Activated CD8-positive, alpha-beta memory T cell treated with anti-CD3 and anti-CD28 coated beads, Interleukin-2, amount 50 U/mL, for 24 hours (primary cell): ENCODE data around the gene ARL15.

Experiments used
- DNase-seq: peaks from one replicate; pipeline ENCODE4 v3.0.0-alpha.2; 2020; ENCODE audit errors: extremely low read depth

The ARL15 gene

DNA sequence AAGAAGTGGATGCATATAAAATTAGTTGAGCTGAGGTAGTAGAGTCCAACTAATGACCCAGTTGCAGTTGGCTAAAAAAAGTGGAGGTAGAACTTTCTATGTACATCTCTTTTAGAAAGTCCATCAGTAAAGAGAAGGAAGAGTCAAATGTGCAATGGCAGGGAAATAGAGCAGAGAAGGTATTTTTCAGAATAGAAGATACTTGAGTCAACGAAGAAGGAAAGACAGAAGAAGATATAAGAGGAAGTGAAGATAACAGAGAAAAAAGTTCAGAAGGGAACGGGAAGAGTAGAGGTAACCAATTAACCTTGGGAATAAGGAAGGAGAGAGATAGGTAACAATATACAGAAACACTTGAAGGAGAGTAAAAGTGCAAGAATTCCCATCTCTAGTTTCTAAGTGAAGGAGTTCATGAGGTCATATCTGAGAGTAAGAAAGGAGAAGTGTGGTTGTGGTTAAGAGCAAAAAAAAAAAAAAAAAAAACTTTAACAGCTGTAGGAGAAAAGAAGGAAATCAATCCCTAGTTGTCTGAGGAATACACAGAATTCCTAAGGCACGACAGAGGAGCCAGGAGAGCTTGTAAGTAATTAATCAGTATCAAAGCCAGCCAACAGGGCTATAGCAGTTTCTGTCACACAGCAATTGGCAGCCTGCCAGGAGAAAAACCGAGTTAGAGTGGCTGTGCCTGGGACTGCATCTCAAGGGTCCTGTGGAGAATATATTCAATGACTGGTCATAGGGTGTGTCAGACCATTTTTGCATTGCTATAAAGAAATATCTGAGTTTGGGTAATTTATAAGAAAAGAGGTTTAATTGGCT lies 61.0 kb downstream of the ARL15 start:
- no peak for DNase-seq

DNA sequence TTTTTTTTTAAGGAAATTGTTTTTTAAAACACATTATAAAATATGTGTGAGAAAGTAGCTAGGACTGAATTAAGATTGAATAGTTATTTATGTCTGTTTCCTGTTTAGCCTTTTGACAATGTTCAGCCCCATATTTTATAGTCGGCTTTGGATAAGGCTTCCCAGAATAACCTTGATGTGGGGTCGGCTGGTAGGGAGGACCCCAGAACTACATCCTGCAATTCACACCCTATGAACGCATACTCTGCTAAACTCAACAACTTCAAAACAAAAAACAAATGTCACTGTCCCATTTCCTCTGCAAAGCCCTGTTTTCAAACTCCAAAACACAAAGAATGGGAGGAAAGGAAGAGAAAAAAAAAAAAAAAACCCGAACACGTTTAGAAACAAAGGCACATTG lies 63.1 kb downstream of the ARL15 start:
- DNase-seq: no peak

DNA sequence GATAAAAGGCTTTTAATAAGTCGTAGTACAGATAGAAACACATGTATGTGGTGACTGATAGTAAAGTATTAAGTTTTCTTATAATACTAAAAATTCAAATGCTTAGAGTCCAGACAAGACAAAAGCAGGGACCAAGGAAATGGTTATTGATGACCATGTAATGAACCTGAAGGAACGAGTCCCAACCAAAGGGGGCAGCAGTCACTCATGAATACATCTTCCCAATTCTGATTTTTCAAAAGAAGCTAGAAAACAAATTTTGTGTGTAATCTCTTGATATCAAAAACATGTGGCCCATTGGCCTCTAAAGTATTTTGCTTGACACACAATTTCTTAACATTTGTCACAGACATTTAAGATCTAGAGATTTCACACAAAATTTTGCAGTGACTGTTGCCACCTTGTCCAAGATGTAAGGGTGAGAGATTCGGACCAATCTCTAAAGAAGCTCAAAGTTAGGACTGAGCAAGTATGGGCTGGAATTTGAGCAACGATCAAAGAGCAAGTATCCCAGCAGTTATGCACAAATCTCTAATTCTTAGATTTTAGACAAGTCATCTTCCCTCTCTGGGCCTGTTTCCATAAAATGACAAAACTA lies 66.8 kb downstream of the ARL15 start:
- DNase-seq: no peak

DNA sequence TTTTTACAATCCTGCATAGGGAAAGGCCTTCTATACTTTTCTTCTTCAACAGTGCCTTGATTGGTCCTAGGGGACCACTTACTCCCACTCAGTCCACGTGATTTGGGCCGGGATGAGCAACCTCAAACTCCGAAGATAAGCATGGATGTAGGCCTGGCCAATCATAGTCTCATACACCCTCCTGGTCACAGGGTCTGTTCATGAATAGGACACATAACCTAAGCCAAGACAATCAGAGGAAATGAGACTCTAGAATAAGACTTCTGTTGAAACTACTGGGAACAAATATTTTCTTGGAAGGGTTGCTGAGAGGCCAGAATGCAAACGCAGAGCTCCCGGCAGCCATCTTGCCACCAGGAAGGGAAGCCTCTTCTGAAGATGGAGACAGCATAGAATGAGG lies 68.1 kb downstream of the ARL15 start:
- no peak for DNase-seq

DNA sequence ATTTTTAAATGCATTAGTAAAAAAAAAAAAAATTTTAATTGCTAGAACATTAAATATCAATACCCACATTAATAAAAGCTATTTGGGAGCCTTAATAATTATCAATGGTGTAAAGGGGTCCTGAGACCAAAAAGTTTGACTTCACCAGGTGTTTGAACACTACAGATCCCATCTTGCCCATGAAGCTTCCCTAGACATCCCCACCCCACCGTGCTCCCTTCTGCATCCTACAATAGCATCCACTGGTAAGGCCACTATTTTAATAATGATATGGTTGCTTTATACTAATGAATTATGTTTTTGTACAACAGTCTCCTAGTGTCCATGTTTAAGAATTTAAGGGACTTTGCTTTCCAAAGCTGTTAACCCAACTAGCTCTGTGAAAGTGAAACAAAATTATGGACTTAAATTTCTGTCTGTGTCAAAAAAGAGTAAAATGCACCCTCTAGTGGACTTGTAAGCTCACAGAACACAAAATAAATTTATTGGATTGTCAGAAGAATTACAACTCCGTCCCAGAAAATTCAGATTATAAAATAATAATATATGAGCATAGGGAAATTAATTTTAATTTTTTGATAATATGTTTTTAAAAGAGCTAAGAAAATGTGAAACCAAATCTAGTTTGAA lies 76.0 kb downstream of the ARL15 start:
- no peak for DNase-seq

DNA sequence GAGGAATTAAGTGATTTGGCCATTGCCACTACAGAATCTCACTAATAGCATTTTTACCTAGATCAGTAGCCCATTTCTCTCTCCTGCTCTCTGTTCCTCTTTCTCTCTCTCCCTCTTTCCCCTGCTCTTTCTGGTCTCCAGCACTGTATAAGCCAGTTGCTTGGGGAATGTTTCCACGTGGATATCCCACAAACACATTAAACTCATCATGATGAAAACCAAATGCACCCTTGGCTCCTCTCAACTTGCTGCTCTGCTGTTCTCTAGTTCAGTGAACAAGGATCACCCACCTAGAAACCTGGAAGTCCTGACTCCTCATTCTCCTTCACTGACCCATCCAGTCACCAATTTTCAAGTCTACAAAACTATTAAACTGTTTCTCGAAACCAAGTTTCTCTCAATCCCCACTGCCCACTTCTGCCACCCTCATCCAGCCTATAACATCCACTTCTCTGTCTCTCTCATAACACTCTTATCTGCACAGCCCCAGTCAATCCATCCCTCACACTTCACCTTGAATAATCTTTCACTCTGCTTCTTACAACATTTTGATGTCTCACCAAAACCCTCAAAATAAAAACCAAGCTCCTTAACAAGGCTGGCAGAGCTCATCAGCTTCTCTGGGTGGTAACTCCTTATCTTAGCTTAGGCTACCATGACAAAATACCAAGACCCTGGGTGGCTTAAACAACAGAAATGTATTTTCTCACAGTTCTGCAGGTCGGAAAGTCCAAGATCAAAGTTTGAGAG lies 79.3 kb downstream of the ARL15 start:
- no peak for DNase-seq

DNA sequence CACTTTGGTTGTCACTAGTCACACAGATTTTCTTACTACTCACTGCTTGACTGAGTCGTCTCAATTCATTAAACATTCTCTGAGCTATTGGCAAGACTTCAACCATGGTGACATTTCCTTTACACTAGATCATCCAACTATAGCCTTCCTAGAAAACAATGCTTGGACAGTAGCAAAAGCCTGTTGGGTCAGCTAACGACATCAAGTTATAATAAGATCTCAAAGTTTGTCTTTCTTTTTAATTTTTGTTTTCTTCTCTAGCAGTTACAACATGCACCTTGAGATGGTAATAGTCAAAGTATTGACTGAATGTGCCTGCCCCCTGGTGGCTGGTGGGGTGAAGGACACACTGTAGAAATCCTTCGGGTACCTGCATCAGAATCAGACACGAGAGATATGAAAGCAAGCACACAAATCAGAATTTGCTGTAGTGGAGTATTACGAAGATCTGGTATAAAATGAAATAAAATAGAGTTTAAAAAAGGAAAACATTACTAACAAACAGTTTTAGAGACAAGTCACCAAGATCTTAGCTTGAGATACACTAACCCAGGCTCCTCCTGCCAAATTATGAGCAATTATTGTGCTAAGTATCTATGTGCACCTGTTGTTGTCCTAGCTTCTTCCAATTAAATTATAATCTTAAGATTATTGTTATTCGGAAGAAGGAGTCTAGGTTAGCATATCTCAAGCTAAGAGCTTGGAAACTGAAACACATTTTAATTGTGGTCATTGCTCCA lies 81.2 kb downstream of the ARL15 start:
- DNase-seq: peak; percentile 45

DNA sequence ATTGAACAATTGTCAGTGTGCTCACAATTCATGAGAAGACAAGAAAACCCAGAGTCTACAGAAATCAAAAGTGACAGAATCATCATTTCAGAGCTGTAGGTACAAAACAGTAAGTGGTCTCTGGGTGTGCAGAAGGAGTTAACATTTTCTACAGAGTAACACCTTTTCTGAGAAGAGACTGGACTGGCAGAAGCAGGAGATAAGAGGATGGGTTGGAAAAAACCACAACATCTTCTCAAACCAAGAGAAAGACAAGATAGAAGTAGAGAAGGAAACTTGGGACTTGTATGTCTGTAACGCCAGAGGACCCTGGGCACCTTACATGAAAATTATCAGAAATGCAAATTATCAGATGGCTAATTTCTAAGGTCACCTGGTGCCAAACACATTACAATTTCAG lies 82.6 kb downstream of the ARL15 start:
- no peak for DNase-seq

DNA sequence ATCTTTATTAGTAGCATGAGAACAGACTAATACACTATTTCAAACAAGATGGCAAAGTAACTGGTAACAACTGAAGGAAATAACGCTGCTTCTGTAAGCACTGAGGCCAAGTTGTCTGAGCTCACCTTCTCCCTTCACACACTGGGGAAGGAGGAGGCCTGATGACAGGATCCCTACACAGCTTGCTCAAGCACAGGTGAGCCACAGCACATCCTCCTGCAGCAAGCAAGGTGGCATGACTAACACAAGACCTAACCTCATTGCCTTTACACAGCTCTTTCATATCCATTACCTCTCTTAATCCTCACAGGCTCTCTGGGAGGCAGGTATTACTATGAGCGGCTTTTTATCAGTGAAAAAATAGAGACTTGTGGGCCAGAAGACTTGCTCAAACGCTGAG lies 83.3 kb downstream of the ARL15 start:
- no peak for DNase-seq

DNA sequence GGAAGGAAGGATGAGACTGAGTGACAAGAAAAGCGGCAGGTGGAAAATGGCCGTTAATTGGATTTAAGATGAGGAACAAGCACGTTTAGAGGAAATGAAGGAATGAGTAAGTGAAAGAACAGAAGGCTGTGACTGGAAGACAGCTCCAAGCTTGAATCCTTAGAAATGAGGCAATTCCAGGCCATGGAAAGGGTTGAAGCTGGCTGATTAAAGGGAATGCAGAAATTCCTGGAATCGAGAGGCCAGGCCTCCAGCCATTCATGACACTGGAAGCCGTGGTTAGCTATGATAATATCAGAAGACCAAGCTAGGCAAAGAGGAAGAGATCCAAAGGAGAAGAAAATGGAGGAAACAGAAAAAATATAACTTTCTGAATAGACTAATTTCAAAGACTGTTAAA lies 84.2 kb downstream of the ARL15 start:
- DNase-seq: no peak

DNA sequence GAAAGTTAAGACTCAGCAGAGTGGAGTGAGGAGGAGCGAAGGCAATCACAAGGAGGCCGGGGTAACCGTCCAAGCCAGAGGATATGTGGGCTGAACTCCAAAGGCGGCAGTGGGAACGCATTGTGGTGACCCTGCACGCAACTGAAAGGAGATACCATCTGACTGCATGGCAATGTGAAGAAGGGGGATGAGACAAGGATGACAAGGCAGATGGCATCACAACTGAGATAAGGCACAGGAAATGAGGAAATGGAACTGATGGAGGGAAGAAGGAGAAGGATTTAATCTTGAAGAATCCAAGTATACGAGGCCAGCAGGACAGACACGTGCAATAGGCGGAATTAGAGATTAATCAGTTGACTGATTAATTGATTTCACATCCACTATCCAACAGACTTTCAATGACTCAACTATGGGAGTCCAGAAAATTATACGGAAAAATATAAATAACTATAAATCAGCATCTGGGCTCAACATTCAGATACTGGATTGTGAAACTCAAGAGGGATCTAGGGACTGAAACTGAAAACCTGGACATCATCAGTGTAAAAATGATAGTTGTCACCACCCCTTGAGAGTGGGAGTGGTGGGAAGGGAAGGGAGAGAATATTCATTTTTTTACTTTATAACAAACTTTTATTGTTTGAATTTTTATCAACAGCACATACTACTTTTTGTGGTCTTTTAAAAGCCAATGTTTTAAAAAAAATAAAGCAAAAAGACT lies 86.1 kb downstream of the ARL15 start:
- no peak for DNase-seq

DNA sequence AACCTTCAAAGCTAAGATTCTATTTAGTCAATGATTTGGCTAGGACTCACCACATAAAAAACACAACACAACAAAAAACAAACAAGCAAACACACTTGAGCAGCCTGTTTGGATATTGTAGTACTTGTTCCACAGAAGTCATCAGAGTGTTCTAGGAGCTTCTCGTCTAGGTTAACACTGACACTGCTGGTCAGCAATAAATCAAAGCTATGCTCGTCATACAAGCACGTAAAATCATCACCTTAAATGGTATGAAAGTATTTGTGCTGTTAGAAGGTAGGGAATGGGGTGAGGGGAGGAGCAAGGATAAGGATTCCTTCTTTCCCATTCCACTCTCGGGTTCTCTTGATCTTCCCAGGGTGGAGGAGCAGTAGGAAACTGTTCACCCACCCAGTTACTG lies 88.0 kb downstream of the ARL15 start:
- no peak for DNase-seq

DNA sequence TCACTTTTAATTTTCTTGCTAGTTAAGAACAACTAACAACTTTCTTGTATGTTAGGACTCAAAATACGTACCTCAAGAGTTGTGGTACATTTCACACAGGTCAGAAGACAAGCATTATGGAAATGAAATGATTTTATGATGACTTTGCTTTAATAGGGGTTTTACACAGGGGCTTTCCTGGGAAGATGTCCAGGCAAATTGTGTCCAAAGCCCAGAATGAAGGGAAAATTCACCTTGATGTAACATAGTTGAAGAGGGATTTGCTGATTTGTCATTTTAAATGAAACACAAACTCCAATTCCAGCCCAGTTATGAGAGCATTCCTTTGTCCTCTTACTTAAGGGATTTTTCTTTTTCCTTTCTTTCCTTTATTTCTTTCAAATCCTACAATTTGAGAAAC lies 89.2 kb downstream of the ARL15 start:
- no peak for DNase-seq

DNA sequence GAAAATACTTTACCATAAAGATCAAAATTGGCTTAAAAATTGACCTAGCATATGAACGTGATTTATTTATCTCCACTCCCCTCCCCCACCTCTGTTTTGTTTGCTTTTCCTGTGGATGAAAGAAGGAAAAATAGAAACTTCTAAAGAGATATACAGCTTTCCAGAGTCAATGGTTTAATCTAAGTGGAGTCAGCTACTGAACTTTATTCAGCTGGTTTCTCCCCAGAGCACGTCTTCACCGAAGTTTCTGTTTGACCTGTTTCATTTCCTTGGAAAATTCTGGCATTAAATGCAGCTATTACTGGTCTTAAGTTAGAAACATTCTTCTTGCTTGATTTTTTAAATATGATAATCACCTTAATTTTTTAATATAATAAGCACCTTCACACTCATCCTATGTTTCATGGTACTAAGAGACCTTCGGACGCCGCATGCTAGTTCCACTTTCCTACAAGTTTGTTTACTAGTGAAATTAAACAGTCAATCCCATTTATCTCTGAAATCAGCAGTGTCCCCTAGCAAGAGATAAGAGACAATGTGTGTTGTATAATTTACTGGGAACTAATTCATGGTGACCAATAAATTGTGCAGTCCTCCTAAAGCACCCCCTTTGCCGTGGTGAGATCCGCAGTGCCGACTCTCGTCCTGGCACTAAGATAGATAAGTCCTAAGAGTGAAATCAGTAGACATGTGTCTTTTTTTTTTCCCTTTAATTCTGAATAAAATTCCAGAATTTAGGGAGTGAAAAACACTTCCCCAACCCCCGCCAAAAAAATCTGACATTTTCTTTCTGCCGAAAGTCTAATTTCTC lies 89.9 kb downstream of the ARL15 start:
- DNase-seq: no peak

DNA sequence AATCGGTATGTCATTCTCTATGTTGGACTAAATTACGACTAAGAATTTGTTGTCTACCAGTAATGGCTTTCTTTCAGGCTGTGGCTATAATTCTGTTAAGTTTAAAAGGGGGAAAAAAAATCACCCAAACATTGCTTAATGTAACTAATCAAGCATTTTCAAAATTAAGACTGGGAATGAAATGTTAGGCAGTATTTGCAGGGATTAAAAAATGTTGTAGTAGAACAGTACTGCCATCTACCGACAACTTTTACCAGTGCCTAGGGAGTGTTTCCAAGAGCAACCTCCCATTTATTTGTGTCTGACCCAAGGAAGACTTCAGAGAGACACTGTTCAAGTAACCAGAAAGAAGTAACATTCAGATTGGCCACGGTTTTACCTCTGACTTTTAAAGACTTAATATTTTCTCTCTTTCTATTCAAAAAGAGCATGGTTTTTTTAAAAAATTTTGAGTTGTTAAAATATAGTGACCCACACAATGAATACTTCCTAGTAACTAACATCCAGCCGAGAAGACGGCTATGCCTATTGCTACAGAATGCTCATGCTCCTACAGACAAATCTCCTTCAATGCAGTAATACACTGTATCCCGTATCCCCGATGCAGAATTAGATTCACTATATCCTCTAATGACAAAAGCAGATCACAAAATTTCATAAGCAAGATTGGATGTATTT lies 92.4 kb downstream of the ARL15 start:
- DNase-seq: no peak

DNA sequence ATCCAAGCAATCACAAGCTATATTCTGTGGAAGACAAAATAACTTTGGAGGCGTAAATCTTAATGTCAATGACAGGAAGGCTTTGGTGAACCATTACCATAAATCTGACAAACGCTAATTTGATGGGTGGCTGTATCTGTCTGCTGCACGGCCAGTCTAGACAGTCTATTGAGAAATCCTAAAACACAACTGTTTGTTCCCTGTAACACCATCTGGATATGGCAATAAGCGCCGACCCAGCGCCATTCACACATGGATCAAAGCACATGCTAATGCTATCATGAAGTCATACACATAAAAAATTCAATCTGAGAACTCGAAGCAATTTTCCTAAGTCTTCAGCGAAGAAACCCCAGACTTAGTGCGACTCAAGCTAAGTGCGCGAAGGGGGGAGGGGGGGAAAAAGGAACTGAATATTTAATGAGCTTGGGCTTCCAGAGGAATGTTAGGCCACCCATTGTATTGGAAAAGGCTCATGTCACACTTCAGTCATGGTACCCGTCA lies 95.1 kb downstream of the ARL15 start:
- no peak for DNase-seq

DNA sequence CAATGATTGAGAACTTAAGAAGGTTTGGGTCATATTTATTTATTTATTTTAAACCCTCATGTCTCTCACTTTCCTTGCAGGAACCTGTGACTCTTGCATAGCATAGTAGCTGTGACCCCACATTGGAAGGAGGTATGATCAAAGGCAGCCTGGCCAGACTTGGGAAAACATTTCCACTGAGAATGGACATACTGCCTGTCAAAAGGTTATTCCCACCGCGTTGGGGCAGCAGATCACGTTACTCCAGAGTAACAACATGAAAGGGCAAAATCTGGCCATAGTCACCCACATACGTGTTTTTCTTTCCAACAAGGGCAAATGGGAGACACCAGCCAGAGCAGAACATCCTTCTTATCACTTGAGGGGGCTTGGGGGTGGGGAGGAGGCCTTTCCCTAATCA lies 95.7 kb downstream of the ARL15 start:
- DNase-seq: no peak

DNA sequence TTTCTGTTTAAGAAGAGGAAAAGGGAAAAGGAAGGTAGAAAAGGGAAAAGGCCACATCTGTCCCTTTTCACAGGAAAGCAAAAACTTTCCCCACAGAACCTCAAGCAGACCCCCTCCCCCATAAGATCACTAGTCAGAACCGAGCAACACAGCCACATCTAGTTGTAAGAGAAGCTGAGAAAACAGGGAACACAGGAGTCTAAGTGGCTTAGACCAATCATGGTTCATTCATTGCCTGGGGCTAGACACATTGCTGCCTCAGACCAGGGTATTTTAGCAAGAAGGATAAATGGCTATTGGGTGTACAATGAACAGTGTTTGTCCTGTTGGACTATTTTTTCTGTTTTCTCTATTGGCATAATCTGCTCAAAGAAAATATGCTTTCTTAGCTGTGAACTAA lies 98.0 kb downstream of the ARL15 start:
- no peak for DNase-seq

DNA sequence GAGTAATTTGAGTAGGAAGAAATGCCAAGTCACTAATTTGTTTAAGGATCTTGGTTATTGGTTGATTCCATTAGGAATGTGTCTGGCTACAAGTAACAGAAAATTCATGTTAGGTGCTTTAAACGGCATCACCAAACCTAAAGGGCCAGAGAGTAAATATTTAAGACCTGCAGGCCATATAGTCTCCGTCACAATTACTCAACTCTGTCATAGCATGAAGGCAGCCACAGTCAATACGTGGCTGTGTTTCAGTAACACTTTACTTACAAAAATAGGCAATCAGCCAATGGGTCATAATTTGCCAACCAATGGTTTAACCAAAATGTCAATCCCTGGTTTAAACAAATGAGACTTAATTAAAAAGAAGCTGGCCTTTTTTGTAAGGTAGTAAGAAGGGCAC lies 98.5 kb downstream of the ARL15 start:
- DNase-seq: no peak

DNA sequence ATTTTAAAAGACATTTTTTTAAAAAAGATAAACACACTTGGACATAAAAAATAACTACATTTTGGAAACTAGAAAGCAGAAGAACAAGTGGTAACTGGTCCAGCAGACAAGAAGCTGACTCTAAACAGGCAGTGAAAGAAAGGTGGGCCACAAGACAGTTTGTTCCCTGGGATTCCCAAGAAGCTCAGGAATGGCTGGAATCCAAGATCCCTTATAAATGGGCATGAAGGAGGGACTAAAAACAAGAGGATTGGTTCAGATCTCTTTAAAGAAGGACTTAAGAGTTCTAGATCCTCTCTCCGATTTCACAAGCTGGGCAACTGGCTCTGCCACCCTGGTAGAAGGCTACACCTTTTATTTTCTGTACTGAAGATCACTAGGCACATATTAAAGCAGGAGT lies 102.8 kb downstream of the ARL15 start:
- no peak for DNase-seq
